HG03060 (cell line): ENCODE data around the gene FAM168A.

Experiments
- ATAC-seq: cut with Tn5 transposase; IDR thresholded peaks from one replicate; pipeline ENCODE4 v1.9.1; 2021; ENCODE audit warnings: low read depth, moderate number of reproducible peaks; ENCODE audit not compliant: unreplicated experiment

The FAM168A gene

DNA sequence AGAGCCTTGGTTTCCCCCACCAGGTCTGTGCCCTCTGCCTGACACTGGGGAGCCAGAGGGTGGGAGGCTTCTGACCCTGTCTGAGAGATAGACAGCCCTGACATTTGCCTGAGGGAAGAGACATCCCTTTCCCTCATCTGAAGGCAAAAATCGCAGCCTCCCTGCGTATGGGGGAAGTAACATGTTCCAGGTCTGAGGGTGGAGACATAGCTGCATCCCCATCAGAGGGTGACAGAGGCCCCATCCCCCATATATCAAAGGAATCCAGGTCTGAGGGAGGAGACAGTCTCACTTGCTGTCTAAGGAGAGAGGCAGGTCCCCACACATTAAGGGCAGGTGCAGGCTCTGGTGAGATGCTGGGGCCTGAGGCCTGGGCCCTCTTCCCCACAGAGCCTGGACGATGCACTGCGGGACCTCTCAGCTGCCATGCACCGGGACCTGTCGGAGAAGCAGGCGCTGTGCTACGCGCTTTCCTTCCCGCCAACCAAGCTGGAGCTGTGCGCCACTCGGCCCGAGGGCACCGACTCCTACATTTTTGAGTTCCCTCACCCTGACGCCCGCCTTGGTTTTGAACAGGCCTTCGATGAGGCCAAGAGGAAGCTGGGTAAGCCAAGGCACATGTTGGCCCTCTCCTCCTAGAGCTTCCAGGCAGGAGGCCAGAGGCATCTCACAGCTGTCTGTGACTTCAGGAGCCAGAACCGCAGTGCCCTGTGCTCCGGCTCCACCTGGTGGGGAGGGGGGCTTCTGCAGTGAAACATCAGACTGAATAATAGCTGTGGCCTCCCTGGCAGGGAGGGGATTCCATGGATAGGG, 237.8 kb downstream of the FAM168A start:
- ATAC-seq = no peak

DNA sequence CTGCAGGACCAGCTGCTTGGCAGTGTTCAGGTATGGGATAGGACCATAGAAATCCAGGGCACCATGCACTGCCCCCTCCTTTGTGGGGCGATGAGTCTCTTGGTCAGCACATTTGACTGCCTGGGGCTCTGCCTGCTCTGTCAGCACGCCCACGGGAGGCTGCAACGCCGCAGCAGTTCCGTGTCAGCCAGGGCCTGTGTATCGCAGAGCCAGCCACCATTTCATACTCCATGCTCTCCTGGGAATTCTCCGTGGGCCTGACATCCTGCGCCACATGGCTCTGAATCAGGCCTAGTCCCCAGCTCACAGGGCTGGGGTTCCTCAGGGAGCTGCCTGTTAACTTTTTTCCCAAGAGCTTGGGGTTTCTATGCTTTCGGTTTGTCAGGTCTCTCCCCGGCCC, 238.6 kb downstream of the FAM168A start:
- ATAC-seq = no peak

DNA sequence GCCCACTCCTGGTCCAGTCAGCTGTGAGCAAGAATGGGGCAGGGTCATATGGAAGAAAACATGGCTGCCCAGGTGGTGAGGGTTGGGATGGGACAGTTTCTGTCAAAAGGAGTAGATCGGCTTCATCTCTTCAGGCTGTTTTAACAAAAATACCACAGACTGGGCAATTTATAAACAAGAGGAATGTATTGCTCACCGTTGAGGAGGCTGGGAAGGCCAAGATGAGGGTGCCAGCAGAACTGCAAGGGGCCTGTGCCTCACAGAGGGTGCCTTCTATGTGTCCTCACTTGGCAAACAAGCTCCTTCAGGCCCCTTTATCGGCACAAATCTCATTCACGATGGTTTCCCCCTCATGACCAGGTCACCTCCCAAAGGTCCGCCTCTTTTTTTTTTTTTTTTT, 239.8 kb downstream of the FAM168A start:
- ATAC-seq = no peak

DNA sequence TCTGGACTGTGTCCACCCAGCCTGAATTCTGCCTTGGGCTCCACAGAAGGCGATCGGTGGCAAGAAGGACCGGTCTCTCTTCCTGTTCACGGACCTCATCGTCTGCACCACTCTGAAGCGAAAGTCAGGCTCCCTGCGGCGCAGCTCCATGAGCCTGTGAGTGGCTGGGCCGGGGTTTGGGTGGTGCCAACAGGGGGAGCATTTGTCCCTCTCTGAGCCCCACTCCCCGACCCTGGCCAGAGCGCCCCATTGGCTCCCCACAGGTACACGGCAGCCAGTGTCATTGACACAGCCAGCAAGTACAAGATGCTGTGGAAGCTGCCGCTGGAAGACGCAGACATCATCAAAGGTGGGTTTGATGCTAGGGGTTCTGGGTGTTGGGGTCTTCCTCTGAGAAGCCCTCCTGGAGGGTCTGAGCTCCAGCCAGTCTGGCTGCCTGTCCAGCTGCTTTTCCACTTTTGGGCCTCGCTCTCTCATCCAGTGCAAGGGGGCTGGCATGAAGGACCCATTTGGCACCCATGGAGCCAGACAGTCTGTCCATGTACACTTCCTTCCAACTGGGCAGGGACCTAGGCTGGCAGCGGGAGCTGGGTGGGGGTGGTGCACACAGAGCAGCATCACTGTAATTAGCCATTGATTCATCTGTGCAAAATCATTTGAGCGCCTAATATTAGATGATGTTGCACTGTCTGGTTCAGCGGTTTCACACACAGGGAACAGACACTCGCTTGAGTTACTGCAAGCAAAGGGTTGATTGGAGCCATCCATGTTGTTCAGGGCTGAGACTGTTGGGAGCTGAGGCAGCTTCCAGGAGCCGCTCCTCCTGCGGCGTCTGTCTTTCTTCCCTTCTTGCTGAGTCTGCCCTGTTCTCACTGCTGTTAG, 240.7 kb downstream of the FAM168A start:
- ATAC-seq = no peak

DNA sequence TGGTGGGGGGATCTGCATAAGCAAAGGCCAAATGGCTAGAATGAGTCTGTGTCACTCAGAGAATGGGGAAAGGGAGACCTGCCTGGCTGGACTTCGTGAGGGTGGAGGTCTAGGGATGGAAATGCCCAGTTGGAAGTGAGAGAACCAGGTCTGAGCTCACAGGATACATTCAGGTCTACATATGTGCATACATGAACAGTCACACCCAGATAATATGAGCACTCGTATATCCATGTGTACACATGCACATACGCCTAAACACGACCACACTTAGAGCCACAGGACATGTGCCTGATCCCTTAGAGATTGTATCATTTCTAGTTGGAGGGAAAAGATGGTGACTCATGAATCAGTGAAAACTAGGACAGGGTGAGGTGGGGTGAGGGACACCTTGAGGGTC, 242.8 kb downstream of the FAM168A start:
- ATAC-seq = no peak

DNA sequence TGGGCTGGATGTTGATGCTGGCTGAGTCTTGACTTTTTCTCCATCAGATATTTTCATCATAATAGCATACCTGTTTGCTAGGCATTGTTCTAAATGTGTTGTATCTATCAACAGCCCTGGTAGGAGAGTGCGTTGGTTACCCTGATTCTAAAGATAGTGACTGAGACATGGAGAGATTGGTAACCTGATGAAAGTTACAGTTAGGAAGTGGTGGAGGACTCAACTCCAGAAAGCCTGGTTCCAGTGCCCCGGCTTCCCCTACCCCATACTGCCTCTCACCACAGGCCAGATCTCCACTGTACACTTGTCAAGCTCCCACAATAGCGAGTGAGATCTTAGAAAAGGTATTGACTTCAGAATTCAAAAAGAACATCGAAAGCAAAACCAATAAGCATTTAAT, 244.5 kb downstream of the FAM168A start:
- no peak for ATAC-seq

DNA sequence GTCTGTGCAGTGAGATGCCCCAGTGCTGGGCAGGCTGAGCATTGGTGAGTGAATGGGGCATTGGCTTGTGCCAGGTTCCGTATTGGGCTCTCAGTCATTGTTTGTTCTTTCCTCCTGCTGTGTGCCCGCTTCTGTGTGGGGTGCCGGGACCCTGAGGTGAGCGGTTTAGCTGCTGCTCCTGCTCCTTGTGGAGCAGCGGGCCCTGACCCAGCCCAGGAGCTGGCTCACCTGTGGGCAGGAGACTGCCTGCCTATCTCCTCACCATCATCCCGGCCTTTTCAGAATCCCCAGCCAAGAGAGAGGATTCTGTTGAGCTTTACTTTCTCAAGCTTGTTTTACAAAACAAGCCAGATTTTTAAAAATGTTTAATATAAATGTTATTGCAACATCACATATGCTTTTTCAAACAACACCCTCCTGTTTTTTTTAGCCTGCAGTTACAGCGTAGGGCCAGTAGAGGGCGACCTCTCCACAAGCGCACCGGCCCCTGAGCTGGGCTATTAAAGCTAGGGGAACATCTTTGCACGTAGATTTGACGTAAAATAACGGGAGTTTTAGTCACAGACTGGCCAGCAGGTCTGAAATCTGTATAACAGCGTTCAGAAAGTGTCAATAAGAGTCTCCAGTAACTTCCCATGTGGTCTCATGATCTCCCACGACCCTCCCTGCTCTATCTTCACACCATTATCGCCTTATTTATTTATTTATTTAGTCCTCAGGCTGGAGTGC, 246.8 kb downstream of the FAM168A start:
- ATAC-seq = no peak
